GM19468 (cell line): ENCODE data around the gene CNNM4.
"Not testable (repeated sequence)": the region's sequence is repeated elsewhere in the genome, so short reads cannot be mapped to it uniquely, and the experiment has no call there.

Experiments
- ATAC-seq: cut with Tn5 transposase; IDR thresholded peaks from one replicate; pipeline ENCODE4 v1.9.1; 2021; ENCODE audit warnings: mild to moderate bottlenecking, moderate library complexity, moderate number of reproducible peaks; ENCODE audit not compliant: unreplicated experiment; ENCODE audit errors: extremely low read depth

The CNNM4 gene

GRCh38 chr2:96788442-96789244, 27.9 kb downstream of the CNNM4 start:
- ATAC-seq, result no peak

DNA sequence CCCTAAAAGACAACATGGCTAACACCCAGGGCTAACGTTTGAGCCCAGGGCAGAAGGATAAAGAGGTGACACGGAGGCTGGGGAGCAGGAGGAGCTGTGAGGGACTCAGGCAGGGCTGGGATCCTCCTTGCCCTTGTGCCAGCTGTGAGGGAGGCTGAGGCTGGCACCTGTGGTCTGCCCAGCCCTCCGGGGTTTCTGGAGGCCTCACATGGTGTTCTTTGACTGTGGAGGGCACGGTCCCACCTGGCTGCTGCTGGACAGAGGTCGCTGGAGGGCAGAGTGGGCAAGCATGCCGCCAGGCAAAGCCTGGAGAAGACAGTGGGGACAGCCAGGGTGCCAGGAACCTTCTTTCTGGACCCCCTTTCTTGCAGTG, 28.5 kb downstream of the CNNM4 start:
- no peak for ATAC-seq

GRCh38 chr2:96792772-96793749, 32.4 kb downstream of the CNNM4 start:
- ATAC-seq, result no peak

GRCh38 chr2:96795076-96795475, 34.4 kb downstream of the CNNM4 start:
- no peak for ATAC-seq

DNA sequence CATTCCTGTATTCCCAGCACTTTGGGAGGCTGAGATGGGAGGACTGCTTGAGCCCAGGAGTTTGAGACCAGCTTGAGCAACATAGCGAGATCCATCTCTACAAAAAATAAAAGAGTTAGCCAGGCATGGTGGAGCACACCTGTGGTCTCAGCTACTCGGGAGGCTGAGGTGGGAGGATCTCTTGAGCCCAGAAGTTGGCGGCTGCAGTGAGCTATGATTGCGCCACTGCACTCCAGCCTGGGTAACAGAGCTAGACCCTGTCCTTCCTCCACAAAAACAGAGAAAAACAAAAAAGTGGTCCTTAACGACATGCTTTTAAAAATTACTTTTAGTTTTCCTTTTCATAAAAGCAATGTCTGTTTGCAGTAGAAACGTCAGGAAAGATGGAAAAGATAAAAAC, 35.8 kb downstream of the CNNM4 start:
- not testable (repeated sequence) for ATAC-seq

DNA sequence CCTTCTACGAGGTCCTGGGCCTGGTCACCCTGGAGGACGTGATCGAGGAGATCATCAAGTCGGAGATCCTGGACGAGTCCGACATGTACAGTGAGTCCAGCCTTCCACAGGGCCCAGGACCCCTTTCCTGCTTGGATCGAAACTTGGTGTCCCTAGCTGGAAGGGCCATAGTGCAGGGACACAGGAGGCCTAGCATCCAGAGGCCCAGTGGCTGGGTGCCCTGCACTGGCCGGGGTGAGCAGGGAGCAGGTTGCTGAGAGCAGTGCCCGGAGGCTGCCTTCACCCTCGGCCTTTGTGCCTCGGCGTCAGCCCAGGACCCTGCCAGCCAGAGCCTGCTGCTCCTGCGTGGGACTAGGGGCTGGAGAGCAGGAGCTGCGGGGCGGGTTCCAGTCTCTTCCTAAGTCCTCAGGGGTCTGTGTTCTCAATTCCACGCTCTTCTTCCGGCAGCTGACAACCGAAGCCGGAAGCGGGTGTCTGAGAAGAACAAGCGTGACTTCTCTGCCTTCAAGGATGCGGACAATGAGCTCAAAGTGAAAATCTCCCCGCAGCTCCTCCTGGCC, 36.4 kb downstream of the CNNM4 start:
- no peak for ATAC-seq

DNA sequence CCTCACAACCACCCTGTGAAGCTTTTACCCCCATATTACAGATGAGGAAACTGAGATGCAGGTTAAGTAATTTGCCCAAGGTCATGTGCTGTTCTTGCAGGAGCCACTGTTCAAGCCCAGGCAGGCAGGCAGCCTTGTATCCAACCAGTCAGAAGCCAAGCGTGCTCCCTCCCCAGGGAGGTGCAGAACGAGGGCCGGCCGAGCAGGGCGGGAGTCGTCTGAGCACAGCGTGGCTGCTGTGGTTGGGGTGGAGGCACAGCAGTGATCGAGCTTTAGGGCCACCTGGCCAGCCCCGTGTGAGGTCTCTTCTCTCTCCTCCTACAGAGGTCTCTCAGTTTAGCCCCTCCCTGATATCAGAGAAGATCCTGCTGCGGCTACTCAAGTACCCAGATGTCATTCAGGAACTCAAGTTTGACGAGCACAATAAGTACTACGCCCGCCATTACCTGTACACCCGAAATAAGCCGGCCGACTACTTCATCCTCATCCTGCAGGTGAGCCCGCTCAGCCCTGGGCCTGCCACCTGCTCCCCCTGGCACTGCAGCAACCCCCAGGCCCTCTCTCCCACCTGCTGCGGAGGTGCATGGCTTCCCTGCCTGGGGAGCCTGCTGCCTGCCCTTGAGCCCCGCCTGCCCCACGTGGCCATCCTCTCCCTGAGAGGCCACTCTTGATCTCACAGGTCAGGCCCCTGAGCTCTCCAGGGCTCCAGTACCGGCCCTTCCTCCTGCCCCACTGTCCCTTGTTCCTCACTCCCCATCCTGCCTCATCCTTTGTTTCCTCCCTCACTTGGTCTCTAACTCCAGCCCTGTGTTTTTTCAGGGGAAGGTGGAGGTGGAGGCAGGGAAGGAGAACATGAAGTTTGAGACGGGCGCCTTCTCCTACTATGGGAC, 38.3 kb downstream of the CNNM4 start:
- ATAC-seq, result no peak

DNA sequence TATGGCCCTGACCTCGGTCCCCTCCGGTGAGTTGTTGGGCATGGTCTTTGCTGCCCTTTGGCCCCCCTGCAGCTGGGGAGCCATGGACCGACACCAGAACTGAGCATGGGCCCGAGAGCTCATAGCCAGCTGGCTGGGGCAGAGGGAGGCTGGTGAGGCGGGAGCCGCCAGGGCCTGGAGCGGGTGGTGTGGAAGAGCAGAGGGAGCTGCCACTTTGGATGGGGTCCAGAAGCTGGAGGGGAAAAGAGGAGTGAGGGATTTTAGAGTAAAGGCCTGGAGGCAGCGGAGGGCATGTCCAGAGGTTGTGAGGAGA, 38.9 kb downstream of the CNNM4 start:
- no peak for ATAC-seq

DNA sequence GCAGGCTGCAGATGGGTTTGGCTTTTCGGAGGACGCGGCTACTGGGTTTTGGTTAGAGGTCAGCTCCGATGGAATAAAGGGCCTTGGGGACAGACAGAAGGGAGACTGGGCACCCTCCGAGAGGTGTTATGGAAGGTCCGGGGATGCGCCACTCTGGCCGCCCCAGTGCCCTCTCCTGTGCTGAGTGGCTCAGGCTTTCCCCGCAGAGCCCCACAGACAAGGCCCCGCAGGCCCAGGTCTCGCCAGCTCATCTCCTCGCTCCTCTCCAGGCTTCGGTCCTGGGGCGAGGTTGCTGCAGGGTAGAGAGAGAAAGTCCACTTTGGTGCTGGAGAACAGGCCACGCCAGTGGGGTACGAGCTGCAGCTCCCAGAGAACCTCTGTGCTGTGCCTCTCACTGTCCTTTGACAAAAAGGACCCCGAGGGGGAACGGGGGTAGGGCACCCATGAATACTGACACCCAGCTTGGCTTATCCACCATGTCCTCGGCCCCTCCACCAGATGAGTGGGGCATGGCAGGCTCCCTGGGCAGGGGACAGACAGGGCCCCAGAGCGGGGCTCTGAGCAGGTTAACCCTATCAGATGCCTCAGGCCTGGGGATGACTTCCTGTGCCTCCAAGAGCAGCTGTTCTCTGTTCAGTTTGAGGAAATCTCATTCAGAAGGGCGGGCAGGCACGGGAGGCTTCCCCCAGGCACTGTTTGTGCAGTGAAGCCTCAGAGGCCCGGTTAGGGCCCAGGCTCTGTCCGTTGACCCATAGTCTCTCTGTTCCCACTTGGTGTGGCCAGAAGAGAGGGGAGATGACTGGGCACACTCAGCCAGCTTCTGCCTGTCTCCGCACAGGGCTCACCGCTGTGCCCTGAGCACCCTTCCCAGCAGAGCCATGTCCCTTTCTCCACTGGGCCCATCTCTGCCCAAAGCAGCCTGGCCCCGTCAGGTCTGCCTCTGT, 39.6 kb downstream of the CNNM4 start:
- no peak for ATAC-seq

DNA sequence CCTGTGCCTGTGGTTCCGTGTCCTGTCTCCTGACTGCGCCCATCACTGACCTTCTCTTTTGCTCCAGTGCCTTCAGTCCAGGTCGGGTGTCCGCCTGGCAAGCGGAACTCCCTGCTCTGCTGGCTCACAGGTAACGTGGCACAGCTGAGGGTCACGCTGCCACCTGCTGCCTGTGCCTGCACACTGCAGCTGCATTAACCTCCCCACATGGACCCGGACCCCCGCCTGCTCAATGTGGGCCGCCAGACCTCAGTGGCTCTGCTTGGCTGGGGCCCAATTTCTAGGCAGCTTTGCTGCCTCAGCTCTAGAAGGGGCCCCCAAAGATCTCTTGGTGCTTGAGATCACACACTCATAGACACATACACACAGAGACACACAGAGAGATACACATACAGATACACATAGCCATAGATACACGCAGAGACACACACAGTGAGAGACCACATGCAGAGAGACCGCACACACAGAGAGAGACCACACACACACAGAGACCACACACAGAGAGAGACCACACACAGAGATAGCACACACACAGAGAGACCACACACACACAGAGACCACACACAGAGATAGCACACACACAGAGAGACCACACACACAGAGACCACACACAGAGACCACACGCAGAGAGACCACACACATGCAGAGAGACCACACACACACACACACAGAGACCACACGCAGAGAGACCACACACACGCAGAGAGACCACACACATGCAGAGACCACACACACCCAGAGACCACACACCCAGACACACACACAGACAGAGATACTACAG, 40.5 kb downstream of the CNNM4 start:
- peak; percentile 61 for ATAC-seq

- ATAC-seq, result no peak
Measured at GRCh38 chr2:96801786-96802595, 41.3 kb downstream of the CNNM4 start.

DNA sequence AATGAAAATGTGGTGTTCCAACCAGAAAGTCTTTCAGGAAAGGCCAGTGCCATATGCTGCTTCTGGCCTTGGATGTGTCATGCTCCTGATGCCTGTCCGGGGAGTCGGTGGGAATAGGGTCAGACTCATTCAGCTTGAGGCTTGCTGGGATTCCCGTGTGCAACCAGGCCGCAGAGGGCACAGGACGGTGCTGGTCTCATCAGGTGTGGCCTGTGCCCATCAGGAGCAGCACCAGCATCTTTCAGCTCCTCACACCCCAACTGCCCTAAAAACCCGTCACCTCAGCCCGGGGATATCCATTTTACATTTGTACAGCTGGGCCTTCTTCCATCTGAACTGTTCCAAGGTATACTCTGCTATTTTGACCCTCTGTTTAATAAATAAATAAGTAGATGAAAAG, 42.0 kb downstream of the CNNM4 start:
- no peak for ATAC-seq

DNA sequence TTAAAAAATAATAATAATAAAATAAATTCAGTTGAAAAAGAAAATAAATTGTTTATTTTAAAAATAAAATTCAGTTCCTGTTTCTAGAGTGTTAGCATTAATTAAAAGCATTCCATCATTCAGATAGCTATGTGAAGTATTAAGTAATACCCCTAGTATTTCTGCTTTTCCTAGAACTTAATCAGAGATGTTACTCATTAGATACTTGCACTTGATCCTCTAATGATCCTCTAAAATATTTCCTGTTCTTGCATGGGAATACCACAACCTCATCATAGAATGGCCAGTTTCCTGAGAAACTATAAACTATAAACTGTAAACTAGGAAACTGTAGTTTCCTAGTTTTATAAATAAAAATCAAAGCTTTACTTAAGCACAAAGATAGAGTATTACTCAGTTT, 44.3 kb downstream of the CNNM4 start:
- no peak for ATAC-seq

GRCh38 chr2:96805946-96806345, 45.2 kb downstream of the CNNM4 start:
- not testable (repeated sequence) for ATAC-seq

DNA sequence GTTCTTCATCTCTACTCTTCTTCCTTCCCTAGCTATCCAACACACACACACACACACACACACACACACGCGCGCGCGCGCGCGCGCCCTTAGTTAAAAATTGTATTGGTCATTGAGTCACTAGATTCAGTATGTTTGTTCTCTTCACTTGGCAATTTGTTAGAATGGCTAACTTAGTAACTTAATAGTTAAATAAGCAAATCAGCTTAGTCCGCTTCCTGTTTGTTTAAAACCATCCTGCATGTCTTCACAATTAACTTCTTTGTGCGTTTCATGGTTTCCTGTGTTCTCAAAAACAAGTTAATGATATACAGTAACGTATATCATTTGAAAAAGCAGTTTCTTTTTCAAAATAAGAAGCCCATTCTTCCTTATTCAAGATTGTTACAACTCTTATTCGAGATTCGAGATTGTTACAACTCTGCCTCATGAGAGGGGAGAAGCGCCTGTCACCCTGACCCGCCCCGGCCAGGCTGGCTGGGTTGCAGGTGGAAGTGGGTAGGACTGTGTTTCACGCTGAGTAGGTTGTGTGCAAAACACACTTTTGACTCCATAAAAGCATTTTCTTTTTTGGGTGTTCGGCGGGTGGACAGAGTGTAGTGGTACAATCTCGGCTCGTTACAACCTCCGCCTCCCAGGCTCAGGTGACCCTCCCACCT, 45.9 kb downstream of the CNNM4 start:
- peak; percentile 38 for ATAC-seq

DNA sequence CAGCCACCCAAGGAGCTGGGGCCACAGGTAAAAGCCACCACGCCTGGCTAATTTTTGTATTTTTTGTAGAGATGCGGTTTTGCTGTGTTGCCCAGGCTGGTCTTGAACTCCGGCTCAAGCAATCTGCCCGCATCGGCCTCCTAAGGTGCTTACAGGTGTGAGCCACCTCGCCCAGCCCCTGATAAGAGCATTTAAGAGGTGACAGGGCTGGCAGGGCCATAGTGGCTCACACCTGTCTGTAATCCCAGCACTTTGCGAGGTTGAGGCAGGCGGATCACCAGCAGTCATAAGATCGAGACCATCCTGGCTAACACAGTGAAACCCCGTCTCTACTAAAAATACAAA, 46.4 kb downstream of the CNNM4 start:
- ATAC-seq, result no peak

DNA sequence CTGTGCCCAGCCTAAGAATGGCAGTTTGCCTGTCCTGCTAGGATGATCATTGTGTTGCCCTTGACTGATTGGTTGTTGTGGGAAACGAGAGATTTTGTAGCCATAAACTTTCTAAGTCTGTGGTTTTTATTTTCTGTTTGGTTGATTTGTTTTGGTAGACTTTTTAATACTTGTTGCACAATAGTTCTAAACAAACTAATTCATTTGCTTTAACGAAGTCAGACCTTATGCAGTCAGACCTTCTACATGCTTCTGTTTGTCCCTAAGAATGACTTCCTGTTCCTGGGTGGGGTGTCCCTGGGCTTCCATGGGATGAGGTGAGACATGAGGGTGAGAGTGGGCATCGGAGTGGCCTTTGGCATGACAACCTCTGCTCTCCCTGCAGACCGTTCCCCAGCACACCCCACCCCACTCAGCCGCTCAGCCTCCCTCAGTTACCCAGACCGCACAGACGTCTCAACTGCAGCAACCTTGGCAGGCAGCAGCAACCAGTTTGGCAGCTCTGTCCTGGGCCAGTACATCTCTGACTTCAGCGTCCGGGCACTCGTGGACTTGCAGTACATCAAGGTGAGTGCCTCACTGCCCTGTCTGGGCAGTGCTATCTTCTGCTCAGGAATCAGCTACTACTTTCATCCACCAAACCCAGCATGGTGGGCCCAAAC, 47.6 kb downstream of the CNNM4 start:
- no peak for ATAC-seq
